Measurements from ENCODE around the gene HCRTR1.

DNA sequence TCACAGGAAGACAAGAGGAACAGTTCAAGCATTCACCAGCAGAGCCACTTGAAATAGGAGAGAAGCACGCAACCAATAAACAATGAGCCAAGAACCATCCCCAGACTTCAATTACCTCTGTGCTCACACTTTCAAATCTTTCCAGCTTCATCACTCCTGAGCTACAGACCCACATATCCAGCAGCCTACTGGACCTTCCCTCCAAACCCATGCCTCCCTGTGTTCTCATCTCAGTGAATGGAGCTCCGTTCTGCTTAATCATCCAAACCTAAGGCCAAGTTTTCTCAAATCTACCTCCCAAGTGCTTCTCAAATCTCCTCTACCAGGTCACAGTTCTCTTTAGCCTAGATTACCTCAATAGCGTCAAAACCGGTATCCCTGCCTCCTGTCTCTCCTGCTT is 23.5 kb downstream of the HCRTR1 start:
- TF ChIP-seq, protein P1, sequence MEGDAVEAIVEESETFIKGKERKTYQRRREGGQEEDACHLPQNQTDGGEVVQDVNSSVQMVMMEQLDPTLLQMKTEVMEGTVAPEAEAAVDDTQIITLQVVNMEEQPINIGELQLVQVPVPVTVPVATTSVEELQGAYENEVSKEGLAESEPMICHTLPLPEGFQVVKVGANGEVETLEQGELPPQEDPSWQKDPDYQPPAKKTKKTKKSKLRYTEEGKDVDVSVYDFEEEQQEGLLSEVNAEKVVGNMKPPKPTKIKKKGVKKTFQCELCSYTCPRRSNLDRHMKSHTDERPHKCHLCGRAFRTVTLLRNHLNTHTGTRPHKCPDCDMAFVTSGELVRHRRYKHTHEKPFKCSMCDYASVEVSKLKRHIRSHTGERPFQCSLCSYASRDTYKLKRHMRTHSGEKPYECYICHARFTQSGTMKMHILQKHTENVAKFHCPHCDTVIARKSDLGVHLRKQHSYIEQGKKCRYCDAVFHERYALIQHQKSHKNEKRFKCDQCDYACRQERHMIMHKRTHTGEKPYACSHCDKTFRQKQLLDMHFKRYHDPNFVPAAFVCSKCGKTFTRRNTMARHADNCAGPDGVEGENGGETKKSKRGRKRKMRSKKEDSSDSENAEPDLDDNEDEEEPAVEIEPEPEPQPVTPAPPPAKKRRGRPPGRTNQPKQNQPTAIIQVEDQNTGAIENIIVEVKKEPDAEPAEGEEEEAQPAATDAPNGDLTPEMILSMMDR (IDR thresholded peaks at IDR 0.05) = no peak
- no peak for TF ChIP-seq POLR2AphosphoS5 (IDR thresholded peaks at IDR 0.05)
- TF ChIP-seq EP300 (IDR thresholded peaks at IDR 0.05) = no peak
